ENCODE data around the gene LYRM9. TPM values are rescaled to one million over a fixed set of nuclear protein-coding genes. Genes with fewer than 3 reads are reported as not detected.
A peak's percentile ranks its signal among the peaks of the same experiment; 100 is the strongest.

LYRM9 gene
- total and polyA plus RNA-seq, 10 of the 15 experiments (the other 5 are each of a cell fraction or from before 2014, with no cell fraction given), result 1.8 to 8.3 (median 4.6) TPM

DNA sequence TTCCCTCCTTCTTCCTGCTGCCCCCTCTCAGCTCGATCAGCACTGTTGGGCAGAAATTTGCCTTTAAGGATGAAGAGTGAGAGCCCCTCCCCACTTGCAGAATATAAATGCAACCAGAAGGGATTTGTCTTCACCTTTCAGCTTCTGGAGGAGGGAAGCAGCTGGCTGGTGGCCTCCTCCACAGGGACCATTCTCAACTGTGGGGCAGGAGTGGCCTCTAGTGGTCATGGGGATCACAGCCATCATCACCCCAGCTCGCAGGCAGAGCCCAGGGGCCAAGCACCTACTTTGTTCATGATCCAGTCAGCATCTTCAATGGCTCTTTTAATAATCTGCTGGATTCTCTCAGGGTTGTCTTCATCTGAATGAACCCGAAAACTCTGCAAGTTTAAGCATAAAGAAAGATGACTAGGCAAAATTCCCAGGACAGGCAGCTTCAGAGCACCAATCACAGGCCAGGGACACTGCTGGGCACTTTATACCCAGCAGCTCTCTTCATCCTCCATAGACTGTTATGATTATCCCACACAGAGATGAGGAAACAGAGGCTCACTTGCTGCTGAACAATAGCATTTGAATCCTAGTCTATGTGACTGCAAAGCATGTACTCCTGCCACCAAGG lies 13.1 kb downstream of the LYRM9 start (continued):
- TF ChIP-seq TARDBP (IDR thresholded peaks at IDR 0.05; ENCODE audit: borderline replicate concordance) (no peak), RAD21 (IDR thresholded peaks at IDR 0.05; ENCODE audit: insufficient read depth, low read depth, low read length) (peak; percentile 97), BHLHE40 (IDR thresholded peaks at IDR 0.05; ENCODE audit: borderline replicate concordance in 1 of 2, low read depth in 2 of 2, low read length in 1 of 2) (peak in 1 of 2 experiments; percentile 26; a peak in 1 of 4 replicates), HDGF (IDR thresholded peaks at IDR 0.05) (0 out of 2 replicates have a peak, but pooled peaks have one; percentile 54)

DNA sequence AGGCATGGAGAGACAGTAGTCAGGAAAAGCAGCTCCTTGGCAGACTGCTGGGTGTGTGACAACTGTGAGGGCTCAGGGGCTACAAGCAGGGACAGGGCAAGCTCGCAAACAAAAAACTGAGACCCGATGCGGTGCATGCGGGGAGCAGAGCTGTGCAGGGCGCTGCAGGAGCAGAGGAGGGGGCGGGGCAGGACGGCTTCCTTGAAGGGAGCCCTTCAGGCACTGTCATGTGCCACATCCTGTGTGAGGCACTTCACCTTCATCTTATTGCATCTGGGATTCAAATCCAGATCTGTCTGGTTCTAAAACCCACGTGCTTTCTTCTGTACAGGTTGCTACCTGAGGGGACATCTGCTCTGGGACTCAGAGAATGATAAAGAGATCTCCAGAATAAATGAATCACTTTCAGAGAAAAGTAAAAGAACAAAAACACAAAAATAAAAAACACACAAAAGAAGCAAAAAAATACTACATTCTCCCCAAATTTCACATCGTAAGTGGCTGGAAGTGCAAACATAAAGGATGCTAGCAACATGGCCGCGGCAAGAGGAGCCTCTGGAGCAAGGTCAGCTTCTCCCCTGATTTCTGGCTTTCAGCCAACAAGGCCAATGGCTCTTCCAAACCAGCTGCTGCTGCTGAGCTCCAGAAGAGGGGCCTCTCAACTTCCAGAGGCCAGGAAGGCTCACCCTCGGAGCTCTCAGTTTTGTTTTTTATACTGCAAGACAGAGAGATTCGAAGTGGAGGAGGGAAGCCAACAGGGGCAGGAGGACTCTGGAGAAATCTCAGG lies 14.2 kb downstream of the LYRM9 start:
- FAIRE-seq (no peak), ATAC-seq (no peak), DNase-seq (ENCODE audit: low read depth, low spot score) (no peak)
- Histone ChIP-seq H3K9ac (ENCODE audit: control insufficient read depth, insufficient read depth, low read length) (no peak overlapping the region), H3K9me3 (replicated peaks; ENCODE audit: control insufficient read depth, insufficient read depth, low read length) (no peaks in the 10 kb centered on the region), H3K4me1 (ENCODE audit: control insufficient read depth, insufficient read depth, low read length) (no peaks in the 10 kb centered on the region), H3K36me3 (ENCODE audit: control insufficient read depth in 2 of 2, insufficient read depth in 2 of 2, low read length in 1 of 2) (no peaks in the 10 kb centered on the region), H3K27me3 (replicated peaks in 1 of 2; ENCODE audit: control insufficient read depth in 2 of 2, insufficient read depth in 2 of 2, low read length in 1 of 2) (no peaks in the 10 kb centered on the region), H4K20me1 (ENCODE audit: control insufficient read depth, insufficient read depth) (no peaks in the 10 kb centered on the region), H3K4me3 (no peak overlapping the region), H2AFZ (ENCODE audit: control insufficient read depth, low read depth, low read length) (no peak overlapping the region), H3K79me2 (ENCODE audit: control insufficient read depth, insufficient read depth, low read length) (no peaks in the 10 kb centered on the region), H3K4me2 (ENCODE audit: control insufficient read depth, insufficient read depth) (no peak overlapping the region), H3K27ac (ENCODE audit: control insufficient read depth, insufficient read depth) (no peak overlapping the region)
- 66% methylated on average over 13 of the region's 13 CpGs for WGBS (ENCODE audit: insufficient coverage, insufficient replicate concordance, low lambda C conversion rate, missing lambda C conversion rate)
- no peak for TF ChIP-seq MEF2B (IDR thresholded peaks at IDR 0.05; ENCODE audit: partially characterized antibody, poor library complexity, severe bottlenecking)
- no peak for TF ChIP-seq PAX8 (IDR thresholded peaks at IDR 0.05)
- TF ChIP-seq, protein P1, sequence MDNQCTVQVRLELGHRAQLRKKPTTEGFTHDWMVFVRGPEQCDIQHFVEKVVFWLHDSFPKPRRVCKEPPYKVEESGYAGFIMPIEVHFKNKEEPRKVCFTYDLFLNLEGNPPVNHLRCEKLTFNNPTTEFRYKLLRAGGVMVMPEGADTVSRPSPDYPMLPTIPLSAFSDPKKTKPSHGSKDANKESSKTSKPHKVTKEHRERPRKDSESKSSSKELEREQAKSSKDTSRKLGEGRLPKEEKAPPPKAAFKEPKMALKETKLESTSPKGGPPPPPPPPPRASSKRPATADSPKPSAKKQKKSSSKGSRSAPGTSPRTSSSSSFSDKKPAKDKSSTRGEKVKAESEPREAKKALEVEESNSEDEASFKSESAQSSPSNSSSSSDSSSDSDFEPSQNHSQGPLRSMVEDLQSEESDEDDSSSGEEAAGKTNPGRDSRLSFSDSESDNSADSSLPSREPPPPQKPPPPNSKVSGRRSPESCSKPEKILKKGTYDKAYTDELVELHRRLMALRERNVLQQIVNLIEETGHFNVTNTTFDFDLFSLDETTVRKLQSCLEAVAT (IDR thresholded peaks at IDR 0.05), result no peak
- TF ChIP-seq RUNX3 (IDR thresholded peaks at IDR 0.05; ENCODE audit: low read length), result no peak
- TF ChIP-seq EED (IDR thresholded peaks at IDR 0.05; ENCODE audit: low read depth), result no peak
- TF ChIP-seq SRF (IDR thresholded peaks at IDR 0.05; ENCODE audit: low read depth in 2 of 2, low read length in 2 of 2), result no peak
- TF ChIP-seq, protein P2, sequence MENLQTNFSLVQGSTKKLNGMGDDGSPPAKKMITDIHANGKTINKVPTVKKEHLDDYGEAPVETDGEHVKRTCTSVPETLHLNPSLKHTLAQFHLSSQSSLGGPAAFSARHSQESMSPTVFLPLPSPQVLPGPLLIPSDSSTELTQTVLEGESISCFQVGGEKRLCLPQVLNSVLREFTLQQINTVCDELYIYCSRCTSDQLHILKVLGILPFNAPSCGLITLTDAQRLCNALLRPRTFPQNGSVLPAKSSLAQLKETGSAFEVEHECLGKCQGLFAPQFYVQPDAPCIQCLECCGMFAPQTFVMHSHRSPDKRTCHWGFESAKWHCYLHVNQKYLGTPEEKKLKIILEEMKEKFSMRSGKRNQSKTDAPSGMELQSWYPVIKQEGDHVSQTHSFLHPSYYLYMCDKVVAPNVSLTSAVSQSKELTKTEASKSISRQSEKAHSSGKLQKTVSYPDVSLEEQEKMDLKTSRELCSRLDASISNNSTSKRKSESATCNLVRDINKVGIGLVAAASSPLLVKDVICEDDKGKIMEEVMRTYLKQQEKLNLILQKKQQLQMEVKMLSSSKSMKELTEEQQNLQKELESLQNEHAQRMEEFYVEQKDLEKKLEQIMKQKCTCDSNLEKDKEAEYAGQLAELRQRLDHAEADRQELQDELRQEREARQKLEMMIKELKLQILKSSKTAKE (IDR thresholded peaks at IDR 0.05; ENCODE audit: low read depth, poor library complexity, severe bottlenecking), result no peak
- TF ChIP-seq WRNIP1 (IDR thresholded peaks at IDR 0.05; ENCODE audit: borderline replicate concordance, low read depth, low read length), result no peak
- no peak for TF ChIP-seq HDAC6 (IDR thresholded peaks at IDR 0.05; ENCODE audit: unreplicated experiment)
- no peak for TF ChIP-seq RBBP5 (conservative IDR thresholded peaks at IDR 0.05)
- no peak for TF ChIP-seq BRCA1 (IDR thresholded peaks at IDR 0.05; ENCODE audit: low read depth, low read length)
- no peak for TF ChIP-seq SREBF1 (IDR thresholded peaks at IDR 0.05; ENCODE audit: low read length)
- TF ChIP-seq POLR2AphosphoS2 (IDR thresholded peaks at IDR 0.05; ENCODE audit: low read depth, low read length), result no peak
- ChIA-PET RAD21 (ENCODE audit: unreplicated experiment) (interaction anchor here (0.7 to 9.7 kb wide), 12 partner anchors 10 to 372 kb away, joined by 3 to 439 read pairs (median 5); no protein-coding TSS in a partner anchor), CTCF (interaction anchor here (0.6 to 14.1 kb wide), 17 partner anchors 10 to 373 kb away, joined by 3 to 664 read pairs (median 6); partner anchors contain the start of genes LYRM9 and NOS2), SMC1A (ENCODE audit: uncharacterized antibody, unreplicated experiment) (interaction anchor here (0.8 to 18.8 kb wide), 17 partner anchors 10 to 517 kb away, joined by 3 to 457 read pairs (median 5); partner anchors contain the start of genes LYRM9 and NOS2), POLR2A (interaction anchor here (1.1 to 4.2 kb wide), 2 partner anchors 10 to 72 kb away, joined by 4 to 40 read pairs; no protein-coding TSS in a partner anchor)
- in situ Hi-C loops (cut with MboI) (no loop called here), intact Hi-C loops (cut with micrococcal nuclease; ENCODE audit: unreplicated experiment) (no loop called here)
- no TSS peak for BruUV-seq (replicated peaks)

Measured in GM12878 (cell line).